Nephron progenitor cell (in vitro differentiated cells): ENCODE measurements around the gene GP1BB.
A peak's percentile ranks its signal among the peaks of the same experiment; 100 is the strongest.
"Not testable (repeated sequence)": the region's sequence is repeated elsewhere in the genome, so short reads cannot be mapped to it uniquely, and the experiment has no call there.

Experiments used
- DNase-seq: peaks from one replicate; pipeline ENCODE4 v3.0.0; 2021
- H3K27ac Mint-ChIP-seq: 2 replicates; pipeline ENCODE4 v1.8.0; 2021; ENCODE audit warnings: mild to moderate bottlenecking, moderate library complexity, mixed read lengths
- H3K27me3 Mint-ChIP-seq: 2 replicates; pipeline ENCODE4 v1.8.0; 2021; ENCODE audit warnings: mild to moderate bottlenecking, low read depth, mixed read lengths; ENCODE audit not compliant: poor library complexity
- H3K36me3 Mint-ChIP-seq: 2 replicates; pipeline ENCODE4 v1.8.0; 2021; ENCODE audit warnings: low read depth, mixed read lengths
- H3K4me1 Mint-ChIP-seq: 2 replicates; pipeline ENCODE4 v1.8.0; 2021; ENCODE audit warnings: mixed read lengths
- H3K4me3 Mint-ChIP-seq: 2 replicates; pipeline ENCODE4 v1.8.0; 2021; ENCODE audit warnings: mild to moderate bottlenecking, moderate library complexity, mixed read lengths
- H3K9me3 Mint-ChIP-seq: 2 replicates; pipeline ENCODE4 v1.8.0; 2021; ENCODE audit warnings: mild to moderate bottlenecking, moderate library complexity, mixed read lengths
- CTCF ChIP-seq: fragments of 200-600 bp; sonication (generic); IDR thresholded peaks from 2 replicates; pipeline ENCODE4 v1.5.0; 2021; ENCODE audit warnings: antibody characterized with exemption

Gene GP1BB

GRCh38 chr22:19723232-19723982, at the start of gene GP1BB:
Gene GP1BB, plus strand, starts transcription at chr22:19723539. Its CDS starts 31 bp downstream, at chr22:19723570.
- H3K27ac Mint-ChIP-seq: no peak within 1 kb of the TSS
- H3K9me3 Mint-ChIP-seq: peaks cover 32% of the 10 kb centered on the region
- TF ChIP-seq CTCF: no peak
- H3K4me3 Mint-ChIP-seq: peak within 1 kb of the TSS; percentile 76
- H3K27me3 Mint-ChIP-seq: peaks cover 91% of the 10 kb centered on the region
- peaks cover 13% of the 10 kb centered on the region for H3K36me3 Mint-ChIP-seq
- DNase-seq: peak; percentile 62
- H3K4me1 Mint-ChIP-seq: peaks cover 26% of the 10 kb centered on the region

- DNase-seq: no peak
- Mint-ChIP-seq H3K4me3 (no peak overlapping the region), H3K27ac (no peak overlapping the region), H3K4me1 (peaks cover 3% of the 10 kb centered on the region), H3K9me3 (peaks cover 22% of the 10 kb centered on the region), H3K27me3 (peaks cover 16% of the 10 kb centered on the region), H3K36me3 (no peaks in the 10 kb centered on the region)
- no peak for TF ChIP-seq CTCF
Observed at GRCh38 chr22:19673660-19674059, 49.7 kb upstream of the GP1BB start.

- DNase-seq: no peak
- Mint-ChIP-seq H3K4me1 (peaks cover 10% of the 10 kb centered on the region), H3K9me3 (peaks cover 22% of the 10 kb centered on the region)
Observed at GRCh38 chr22:19674129-19674928, 49.0 kb upstream of the GP1BB start.

GRCh38 chr22:19674929-19675253, 48.4 kb upstream of the GP1BB start:
- DNase-seq: no peak
- Mint-ChIP-seq H3K4me3 (no peak overlapping the region), H3K36me3 (no peaks in the 10 kb centered on the region), H3K27me3 (peaks cover 13% of the 10 kb centered on the region), H3K27ac (no peak overlapping the region), H3K4me1 (peaks cover 16% of the 10 kb centered on the region), H3K9me3 (peaks cover 22% of the 10 kb centered on the region)
- no peak for TF ChIP-seq CTCF

More at GRCh38 chr22:19674129-19674928, 49.0 kb upstream of the GP1BB start:
- Mint-ChIP-seq H3K4me3 (no peak overlapping the region), H3K27ac (no peak overlapping the region), H3K27me3 (peaks cover 16% of the 10 kb centered on the region), H3K36me3 (no peaks in the 10 kb centered on the region)
- TF ChIP-seq CTCF: no peak

- no peak overlapping the region for H3K27ac Mint-ChIP-seq
- H3K27me3 Mint-ChIP-seq: peaks cover 13% of the 10 kb centered on the region
- peaks cover 23% of the 10 kb centered on the region for H3K9me3 Mint-ChIP-seq
- no peak for DNase-seq
- no peaks in the 10 kb centered on the region for H3K36me3 Mint-ChIP-seq
- TF ChIP-seq CTCF: no peak
- no peak overlapping the region for H3K4me3 Mint-ChIP-seq
- H3K4me1 Mint-ChIP-seq: peaks cover 18% of the 10 kb centered on the region
Observed at GRCh38 chr22:19675428-19675827, 47.9 kb upstream of the GP1BB start.

GRCh38 chr22:19676437-19676836, 46.9 kb upstream of the GP1BB start:
- not testable (repeated sequence) for H3K36me3 Mint-ChIP-seq

More at GRCh38 chr22:19676437-19676836, 46.9 kb upstream of the GP1BB start:
- Mint-ChIP-seq H3K27me3 (peaks cover 16% of the 10 kb centered on the region), H3K9me3 (peaks cover 29% of the 10 kb centered on the region), H3K4me1 (peaks cover 18% of the 10 kb centered on the region)
- not testable (repeated sequence) for H3K4me3 Mint-ChIP-seq, DNase-seq, H3K27ac Mint-ChIP-seq
